ENCODE results near the gene FRAS1. TPM values are rescaled to one million over a fixed set of nuclear protein-coding genes. Genes with fewer than 3 reads are reported as not detected.

Gene FRAS1
- total RNA-seq, 2 experiments from 2014 or later, result 0.05 to 0.22 TPM

DNA sequence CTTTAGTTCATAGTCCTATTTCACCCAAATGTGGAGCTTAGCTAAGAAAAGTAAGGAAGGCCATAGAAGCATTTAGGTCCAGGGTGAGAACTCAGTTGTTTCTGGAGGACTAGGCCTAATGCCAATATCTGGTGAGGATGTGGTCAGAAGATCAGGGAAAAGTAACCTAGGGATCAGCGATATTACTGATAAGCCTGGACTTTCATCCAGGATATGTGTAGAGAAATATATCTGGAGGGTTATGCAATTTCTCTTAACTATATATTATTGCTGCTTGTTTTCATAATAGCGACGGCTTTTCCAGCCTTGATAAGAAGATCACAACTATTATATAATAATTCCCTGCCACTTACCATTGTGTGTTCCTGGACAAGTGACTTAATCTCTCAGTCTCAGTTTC lies 81.1 kb downstream of the FRAS1 start:
- no peak overlapping the region for H3K4me3 Mint-ChIP-seq
- H3K9me3 Mint-ChIP-seq, result peaks cover 3% of the 10 kb centered on the region
- DNase-seq, result no peak
- TF ChIP-seq, protein P1, sequence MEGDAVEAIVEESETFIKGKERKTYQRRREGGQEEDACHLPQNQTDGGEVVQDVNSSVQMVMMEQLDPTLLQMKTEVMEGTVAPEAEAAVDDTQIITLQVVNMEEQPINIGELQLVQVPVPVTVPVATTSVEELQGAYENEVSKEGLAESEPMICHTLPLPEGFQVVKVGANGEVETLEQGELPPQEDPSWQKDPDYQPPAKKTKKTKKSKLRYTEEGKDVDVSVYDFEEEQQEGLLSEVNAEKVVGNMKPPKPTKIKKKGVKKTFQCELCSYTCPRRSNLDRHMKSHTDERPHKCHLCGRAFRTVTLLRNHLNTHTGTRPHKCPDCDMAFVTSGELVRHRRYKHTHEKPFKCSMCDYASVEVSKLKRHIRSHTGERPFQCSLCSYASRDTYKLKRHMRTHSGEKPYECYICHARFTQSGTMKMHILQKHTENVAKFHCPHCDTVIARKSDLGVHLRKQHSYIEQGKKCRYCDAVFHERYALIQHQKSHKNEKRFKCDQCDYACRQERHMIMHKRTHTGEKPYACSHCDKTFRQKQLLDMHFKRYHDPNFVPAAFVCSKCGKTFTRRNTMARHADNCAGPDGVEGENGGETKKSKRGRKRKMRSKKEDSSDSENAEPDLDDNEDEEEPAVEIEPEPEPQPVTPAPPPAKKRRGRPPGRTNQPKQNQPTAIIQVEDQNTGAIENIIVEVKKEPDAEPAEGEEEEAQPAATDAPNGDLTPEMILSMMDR (IDR thresholded peaks at IDR 0.05), result no peak
- no peak for ATAC-seq
- intact Hi-C loops (cut with micrococcal nuclease), result no loop called here
- H3K4me1 Mint-ChIP-seq (ENCODE audit: low read depth), result no peaks in the 10 kb centered on the region
- no peak overlapping the region for H3K27ac Mint-ChIP-seq
- no peaks in the 10 kb centered on the region for H3K36me3 Mint-ChIP-seq (ENCODE audit: low read depth)
- CTCF ChIA-PET, result no interaction called here
- POLR2A ChIA-PET, result no interaction called here
- H3K27me3 Mint-ChIP-seq, result peaks cover 6% of the 10 kb centered on the region

DNA sequence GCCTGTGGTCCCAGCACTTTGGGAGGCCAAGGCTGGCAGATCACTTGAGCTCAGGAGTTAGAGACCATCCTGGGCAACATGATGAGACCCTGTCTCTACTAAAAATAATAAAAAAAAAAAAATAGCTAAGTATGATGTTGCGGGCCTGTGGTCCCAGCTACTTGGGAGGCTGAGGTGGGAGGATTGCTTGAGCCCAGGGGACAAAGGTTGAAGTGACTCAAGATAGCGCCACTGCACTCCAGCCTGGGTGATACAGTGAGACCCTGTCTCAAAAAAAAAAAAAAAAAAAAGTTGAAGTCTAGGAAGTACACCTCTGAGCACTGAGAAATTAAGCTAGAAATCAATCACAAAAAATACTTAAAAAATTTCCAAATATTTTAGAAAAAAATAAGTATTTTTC lies 86.5 kb downstream of the FRAS1 start:
- Mint-ChIP-seq H3K27me3 (peaks cover 6% of the 10 kb centered on the region), H3K4me1 (ENCODE audit: low read depth) (no peaks in the 10 kb centered on the region), H3K27ac (no peak overlapping the region), H3K4me3 (no peak overlapping the region), H3K36me3 (ENCODE audit: low read depth) (no peaks in the 10 kb centered on the region), H3K9me3 (peaks cover 3% of the 10 kb centered on the region)
- ATAC-seq, result no peak
- no peak for DNase-seq
- CTCF ChIA-PET, result interaction anchor here (1.0 kb wide), 1 partner anchor 525 kb away, joined by 3 read pairs; no protein-coding TSS in a partner anchor
- intact Hi-C loops (cut with micrococcal nuclease), result no loop called here
- TF ChIP-seq, protein P1 (IDR thresholded peaks at IDR 0.05), result no peak
- POLR2A ChIA-PET, result no interaction called here

DNA sequence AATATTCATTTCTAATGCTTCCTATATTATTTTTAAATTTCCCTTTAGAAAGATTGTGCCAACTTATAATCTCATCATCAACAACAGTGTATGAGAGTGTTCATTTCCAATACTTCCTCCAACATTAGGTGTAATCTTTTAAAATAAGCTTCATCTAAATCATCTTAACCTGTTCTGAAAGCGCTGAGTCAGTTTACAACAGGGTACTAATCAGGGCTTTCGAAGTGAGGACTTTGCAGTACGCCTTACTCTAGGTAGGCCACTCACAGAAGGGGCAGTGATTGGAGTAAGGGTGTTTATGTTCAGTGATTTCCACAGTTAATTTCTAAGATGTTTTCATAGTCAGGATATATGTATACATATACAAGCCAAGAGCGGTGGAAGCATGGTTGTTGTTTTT lies 87.9 kb downstream of the FRAS1 start:
- ChIA-PET CTCF (no interaction called here), POLR2A (no interaction called here)
- DNase-seq (no peak), ATAC-seq (no peak)
- Mint-ChIP-seq H3K4me3 (no peak overlapping the region), H3K27me3 (peaks cover 6% of the 10 kb centered on the region), H3K4me1 (ENCODE audit: low read depth) (no peaks in the 10 kb centered on the region), H3K27ac (no peak overlapping the region), H3K9me3 (peaks cover 3% of the 10 kb centered on the region), H3K36me3 (ENCODE audit: low read depth) (no peaks in the 10 kb centered on the region)
- intact Hi-C loops (cut with micrococcal nuclease), result no loop called here
- TF ChIP-seq, protein P1 (IDR thresholded peaks at IDR 0.05), result no peak

DNA sequence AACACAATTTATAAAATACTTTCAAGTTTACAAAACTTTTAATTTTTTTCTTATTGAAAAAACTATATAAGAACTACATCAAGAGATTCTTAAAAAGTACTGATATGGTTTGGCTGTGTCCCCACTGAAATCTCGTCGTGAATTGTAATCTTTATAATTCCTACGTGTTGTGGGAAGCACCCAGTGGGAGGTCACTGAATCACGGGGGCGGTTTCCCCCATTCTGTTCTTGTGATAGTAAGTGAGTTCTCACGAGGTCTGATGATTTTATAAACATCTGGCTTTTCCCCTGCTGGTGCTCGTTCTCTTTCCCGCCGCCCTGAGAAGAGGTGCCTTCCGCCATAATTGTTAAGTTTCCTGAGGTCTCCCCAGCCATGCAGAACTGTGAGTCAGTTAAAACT lies 88.5 kb downstream of the FRAS1 start:
- ATAC-seq (no peak), DNase-seq (no peak)
- Mint-ChIP-seq H3K9me3 (peaks cover 3% of the 10 kb centered on the region), H3K27me3 (peaks cover 6% of the 10 kb centered on the region), H3K36me3 (ENCODE audit: low read depth) (no peaks in the 10 kb centered on the region), H3K4me1 (ENCODE audit: low read depth) (no peaks in the 10 kb centered on the region), H3K4me3 (no peak overlapping the region), H3K27ac (no peak overlapping the region)
- ChIA-PET CTCF (no interaction called here), POLR2A (no interaction called here)
- intact Hi-C loops (cut with micrococcal nuclease), result no loop called here
- TF ChIP-seq, protein P1 (IDR thresholded peaks at IDR 0.05), result no peak

DNA sequence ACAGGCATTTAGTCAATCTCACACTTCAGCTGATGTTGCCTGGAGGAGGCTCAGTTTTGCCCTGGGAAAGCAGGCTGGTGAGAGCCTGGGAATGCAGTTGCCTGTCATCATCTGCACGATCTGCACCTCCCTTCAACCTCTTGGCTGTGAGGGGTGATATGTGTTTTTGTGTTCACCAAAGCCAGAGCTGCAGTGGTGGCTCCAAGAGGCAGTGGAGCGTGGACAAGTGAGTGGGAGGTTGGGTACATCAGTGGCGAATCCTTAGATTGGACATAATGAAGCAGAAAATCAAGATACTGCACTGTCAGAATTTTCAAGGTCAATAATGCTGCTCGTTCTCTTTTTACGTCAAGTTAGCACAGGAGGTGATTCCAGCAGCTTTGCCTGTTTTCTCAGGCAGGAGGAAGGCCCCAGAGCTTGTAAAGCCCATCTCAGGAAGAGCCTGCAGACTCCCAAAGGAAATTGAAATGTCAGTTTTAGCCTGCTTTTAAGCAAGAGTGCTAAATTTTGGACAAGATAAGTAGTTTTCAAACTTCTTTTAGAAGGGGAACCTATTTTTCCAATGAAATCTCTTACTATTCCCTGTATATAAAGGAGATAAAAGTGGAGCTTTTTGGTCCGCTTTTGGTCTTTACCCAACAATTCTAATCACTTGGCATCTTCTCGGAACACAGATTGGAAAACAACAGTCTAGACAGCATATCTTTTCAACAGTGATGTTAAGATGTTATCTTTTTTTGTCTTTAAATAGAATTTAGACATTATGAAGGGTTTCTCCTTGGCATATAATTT lies 92.8 kb downstream of the FRAS1 start:
- TF ChIP-seq, protein P1 (IDR thresholded peaks at IDR 0.05), result no peak
- no peak overlapping the region for H3K27ac Mint-ChIP-seq
- ChIA-PET POLR2A (no interaction called here), CTCF (no interaction called here)
- DNase-seq (no peak), ATAC-seq (no peak)
- H3K9me3 Mint-ChIP-seq, result no peaks in the 10 kb centered on the region
- H3K27me3 Mint-ChIP-seq, result peaks cover 2% of the 10 kb centered on the region
- no peaks in the 10 kb centered on the region for H3K4me1 Mint-ChIP-seq (ENCODE audit: low read depth)
- no peak overlapping the region for H3K4me3 Mint-ChIP-seq
- H3K36me3 Mint-ChIP-seq (ENCODE audit: low read depth), result no peaks in the 10 kb centered on the region
- intact Hi-C loops (cut with micrococcal nuclease), result no loop called here

Measured in activated CD8-positive, alpha-beta T cell treated with anti-CD3 and anti-CD28 coated beads for 36 hours (primary cell).